ENCODE measurements around the gene SNTA1.
"Not testable (repeated sequence)": the region's sequence is repeated elsewhere in the genome, so short reads cannot be mapped to it uniquely, and the experiment has no call there.

Gene SNTA1

GRCh38 chr20:33456916-33457642 is 13.5 kb upstream of the SNTA1 start:
- H2BK15ac ChIP-seq (ENCODE audit: low read depth, poor library complexity, severe bottlenecking); H3K4me2 ChIP-seq (ENCODE audit: low read length, poor library complexity, severe bottlenecking); H3K36me3 ChIP-seq (ENCODE audit: control insufficient read depth in 1 of 2, insufficient read depth in 2 of 2, low read depth in 1 of 2, low read length in 2 of 2); H3K79me1 ChIP-seq (replicated peaks; ENCODE audit: low read length, poor library complexity, severe bottlenecking); H2BK120ac ChIP-seq (ENCODE audit: low read depth, low read length); H3K27ac ChIP-seq (ENCODE audit: low read length, poor library complexity, severe bottlenecking); H3K4me1 ChIP-seq (ENCODE audit: control insufficient read depth, insufficient read depth, low read depth, low read length); H2BK12ac ChIP-seq (ENCODE audit: low read length in 2 of 2); H2BK5ac ChIP-seq (ENCODE audit: low read depth, low read length, poor library complexity, severe bottlenecking); H3K18ac ChIP-seq (ENCODE audit: low read depth in 1 of 2, low read length in 2 of 2); H4K91ac ChIP-seq (ENCODE audit: low read length); H3K23ac ChIP-seq (ENCODE audit: low read length in 2 of 2); H3K14ac ChIP-seq (ENCODE audit: low read length in 2 of 2); H2AK5ac ChIP-seq (ENCODE audit: low read length, severe bottlenecking); H3K9me3 ChIP-seq (ENCODE audit: control insufficient read depth, low read length); H3K4me3 ChIP-seq (ENCODE audit: insufficient read depth in 1 of 2, low read depth in 1 of 2, low read length in 2 of 2); H4K8ac ChIP-seq (ENCODE audit: low read length); H3K4ac ChIP-seq (ENCODE audit: low read depth in 1 of 2, low read length in 2 of 2); H3K27me3 ChIP-seq (ENCODE audit: control insufficient read depth in 1 of 2, insufficient read depth in 1 of 2, low read length in 2 of 2); H2AFZ ChIP-seq (ENCODE audit: low read depth, low read length); H3K9ac ChIP-seq (ENCODE audit: low read length): not testable (repeated sequence)
- peak; percentile 69 for DNase-seq
- 19% methylated on average over 5 of the region's 6 CpGs for WGBS

DNA sequence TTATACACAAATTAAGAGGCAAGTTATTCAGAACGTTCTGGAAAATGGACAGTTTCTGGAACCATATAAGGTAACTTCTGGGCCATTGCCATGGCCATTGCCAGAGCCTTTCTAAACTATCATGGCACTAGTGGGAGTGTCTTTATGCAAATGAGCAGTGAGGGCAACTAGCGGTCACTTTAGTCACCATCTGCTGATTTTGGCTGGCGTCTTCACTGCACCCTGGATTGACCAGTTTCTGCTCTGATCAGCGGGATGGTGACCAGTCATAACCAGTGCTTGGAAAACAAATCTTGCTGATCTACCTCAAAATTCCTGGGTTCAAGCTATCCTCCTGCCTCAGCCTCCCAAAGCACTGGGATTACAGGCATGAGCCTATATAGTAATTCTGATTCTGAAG is 7.3 kb upstream of the SNTA1 start:
- no peaks in the 10 kb centered on the region for H3K36me3 ChIP-seq (ENCODE audit: control insufficient read depth in 1 of 2, insufficient read depth in 2 of 2, low read depth in 1 of 2, low read length in 2 of 2)
- no peak overlapping the region for H3K23ac ChIP-seq (ENCODE audit: low read length in 2 of 2)
- DNase-seq: no peak
- no peak overlapping the region for H3K9ac ChIP-seq (ENCODE audit: low read length)
- no peak overlapping the region for H3K14ac ChIP-seq (ENCODE audit: low read length in 2 of 2)
- H2AK5ac ChIP-seq (ENCODE audit: low read length, severe bottlenecking): no peak overlapping the region
- H3K4ac ChIP-seq (ENCODE audit: low read depth in 1 of 2, low read length in 2 of 2): no peak overlapping the region
- no peak overlapping the region for H2AFZ ChIP-seq (ENCODE audit: low read depth, low read length)
- no peak overlapping the region for H3K27ac ChIP-seq (ENCODE audit: low read length, poor library complexity, severe bottlenecking)
- no peak overlapping the region for H3K4me2 ChIP-seq (ENCODE audit: low read length, poor library complexity, severe bottlenecking)
- H3K27me3 ChIP-seq (ENCODE audit: control insufficient read depth in 1 of 2, insufficient read depth in 1 of 2, low read length in 2 of 2): no peaks in the 10 kb centered on the region
- H3K18ac ChIP-seq (ENCODE audit: low read depth in 1 of 2, low read length in 2 of 2): no peak overlapping the region
- no peaks in the 10 kb centered on the region for H3K9me3 ChIP-seq (ENCODE audit: control insufficient read depth, low read length)
- no peak overlapping the region for H2BK120ac ChIP-seq (ENCODE audit: low read depth, low read length)
- H3K4me1 ChIP-seq (ENCODE audit: control insufficient read depth, insufficient read depth, low read depth, low read length): no peaks in the 10 kb centered on the region
- H2BK5ac ChIP-seq (ENCODE audit: low read depth, low read length, poor library complexity, severe bottlenecking): no peak overlapping the region
- no peak overlapping the region for H4K91ac ChIP-seq (ENCODE audit: low read length)
- H2BK15ac ChIP-seq (ENCODE audit: low read depth, poor library complexity, severe bottlenecking): no peak overlapping the region
- WGBS: 88% methylated on average over 4 of the region's 4 CpGs
- no peak overlapping the region for H2BK12ac ChIP-seq (ENCODE audit: low read length in 2 of 2)
- H4K8ac ChIP-seq (ENCODE audit: low read length): no peak overlapping the region
- no peak overlapping the region for H3K4me3 ChIP-seq (ENCODE audit: insufficient read depth in 1 of 2, low read depth in 1 of 2, low read length in 2 of 2)
- H3K79me1 ChIP-seq (replicated peaks; ENCODE audit: low read length, poor library complexity, severe bottlenecking): no peaks in the 10 kb centered on the region

GRCh38 chr20:33445881-33446625 is 2.5 kb upstream of the SNTA1 start:
- H2BK12ac ChIP-seq (ENCODE audit: low read length in 2 of 2): no peak overlapping the region
- no peaks in the 10 kb centered on the region for H3K27me3 ChIP-seq (ENCODE audit: control insufficient read depth in 1 of 2, insufficient read depth in 1 of 2, low read length in 2 of 2)
- no peaks in the 10 kb centered on the region for H3K9me3 ChIP-seq (ENCODE audit: control insufficient read depth, low read length)
- no peak overlapping the region for H3K9ac ChIP-seq (ENCODE audit: low read length)
- H3K4me2 ChIP-seq (ENCODE audit: low read length, poor library complexity, severe bottlenecking): peak overlapping the region; percentile 14
- H2BK5ac ChIP-seq (ENCODE audit: low read depth, low read length, poor library complexity, severe bottlenecking): no peak overlapping the region
- H3K36me3 ChIP-seq (ENCODE audit: control insufficient read depth in 1 of 2, insufficient read depth in 2 of 2, low read depth in 1 of 2, low read length in 2 of 2): no peaks in the 10 kb centered on the region
- 98% methylated on average over 2 of the region's 4 CpGs for WGBS
- DNase-seq: no peak
- H4K8ac ChIP-seq (ENCODE audit: low read length): no peak overlapping the region
- no peak overlapping the region for H4K91ac ChIP-seq (ENCODE audit: low read length)
- H3K4me1 ChIP-seq (ENCODE audit: control insufficient read depth, insufficient read depth, low read depth, low read length): peaks cover 15% of the 10 kb centered on the region
- H3K4me3 ChIP-seq (ENCODE audit: insufficient read depth in 1 of 2, low read depth in 1 of 2, low read length in 2 of 2): no peak overlapping the region
- no peak overlapping the region for H2AK5ac ChIP-seq (ENCODE audit: low read length, severe bottlenecking)
- H3K18ac ChIP-seq (ENCODE audit: low read depth in 1 of 2, low read length in 2 of 2): no peak overlapping the region
- H3K23ac ChIP-seq (ENCODE audit: low read length in 2 of 2): no peak overlapping the region
- H3K14ac ChIP-seq (ENCODE audit: low read length in 2 of 2): no peak overlapping the region
- H2BK15ac ChIP-seq (ENCODE audit: low read depth, poor library complexity, severe bottlenecking): no peak overlapping the region
- H2BK120ac ChIP-seq (ENCODE audit: low read depth, low read length): no peak overlapping the region
- no peak overlapping the region for H3K27ac ChIP-seq (ENCODE audit: low read length, poor library complexity, severe bottlenecking)
- no peak overlapping the region for H2AFZ ChIP-seq (ENCODE audit: low read depth, low read length)
- H3K4ac ChIP-seq (ENCODE audit: low read depth in 1 of 2, low read length in 2 of 2): no peak overlapping the region
- H3K79me1 ChIP-seq (replicated peaks; ENCODE audit: low read length, poor library complexity, severe bottlenecking): no peaks in the 10 kb centered on the region

GRCh38 chr20:33444797-33445560 is 1.4 kb upstream of the SNTA1 start:
- Histone ChIP-seq H3K9me3 (ENCODE audit: control insufficient read depth, low read length) (no peaks in the 10 kb centered on the region), H3K4me3 (ENCODE audit: insufficient read depth in 1 of 2, low read depth in 1 of 2, low read length in 2 of 2) (peak overlapping the region in 1 of 2 experiments; percentile 58), H3K4ac (ENCODE audit: low read depth in 1 of 2, low read length in 2 of 2) (no peak overlapping the region), H2BK120ac (ENCODE audit: low read depth, low read length) (no peak overlapping the region), H3K27me3 (ENCODE audit: control insufficient read depth in 1 of 2, insufficient read depth in 1 of 2, low read length in 2 of 2) (no peaks in the 10 kb centered on the region), H3K23ac (ENCODE audit: low read length in 2 of 2) (no peak overlapping the region), H3K18ac (ENCODE audit: low read depth in 1 of 2, low read length in 2 of 2) (no peak overlapping the region), H4K91ac (ENCODE audit: low read length) (no peak overlapping the region), H2BK5ac (ENCODE audit: low read depth, low read length, poor library complexity, severe bottlenecking) (no peak overlapping the region), H3K36me3 (ENCODE audit: control insufficient read depth in 1 of 2, insufficient read depth in 2 of 2, low read depth in 1 of 2, low read length in 2 of 2) (no peaks in the 10 kb centered on the region), H2AK5ac (ENCODE audit: low read length, severe bottlenecking) (no peak overlapping the region), H3K4me2 (ENCODE audit: low read length, poor library complexity, severe bottlenecking) (peak overlapping the region; percentile 58), H3K4me1 (ENCODE audit: control insufficient read depth, insufficient read depth, low read depth, low read length) (peaks cover 15% of the 10 kb centered on the region), H3K79me1 (replicated peaks; ENCODE audit: low read length, poor library complexity, severe bottlenecking) (no peaks in the 10 kb centered on the region), H4K8ac (ENCODE audit: low read length) (no peak overlapping the region), H3K9ac (ENCODE audit: low read length) (peak overlapping the region; percentile 45), H2BK12ac (ENCODE audit: low read length in 2 of 2) (no peak overlapping the region), H3K14ac (ENCODE audit: low read length in 2 of 2) (no peak overlapping the region), H2BK15ac (ENCODE audit: low read depth, poor library complexity, severe bottlenecking) (no peak overlapping the region), H3K27ac (ENCODE audit: low read length, poor library complexity, severe bottlenecking) (no peak overlapping the region), H2AFZ (ENCODE audit: low read depth, low read length) (no peak overlapping the region)
- WGBS: 90% methylated on average over 2 of the region's 4 CpGs
- DNase-seq: no peak
